ENCODE measurements around the gene KL.

- TF ChIP-seq CTCF (IDR thresholded peaks at IDR 0.05) (no peak), POLR2A (IDR thresholded peaks at IDR 0.05) (no peak)
Observed at GRCh38 chr13:33073338-33073737, 57.1 kb downstream of the KL start.

Measured in thyroid gland (tissue), 4 donors.